GM19455 (cell line): ENCODE results near the gene SLC2A11.

Experiments used
- ATAC-seq: cut with Tn5 transposase; IDR thresholded peaks from one replicate; pipeline ENCODE4 v1.9.1; 2021; ENCODE audit not compliant: unreplicated experiment

SLC2A11 gene

GRCh38 chr22:23832226-23833016 lies 25.3 kb upstream of the SLC2A11 start:
- ATAC-seq: no peak

- ATAC-seq: no peak
Observed at GRCh38 chr22:23833017-23833751, 24.5 kb upstream of the SLC2A11 start.

- ATAC-seq: no peak
Observed at GRCh38 chr22:23833911-23834317, 23.8 kb upstream of the SLC2A11 start.

- no peak for ATAC-seq
Observed at GRCh38 chr22:23834406-23834792, 23.3 kb upstream of the SLC2A11 start.

- no peak for ATAC-seq
Observed at GRCh38 chr22:23834793-23835483, 22.7 kb upstream of the SLC2A11 start.

GRCh38 chr22:23835484-23836144 lies 22.1 kb upstream of the SLC2A11 start:
- ATAC-seq: no peak

GRCh38 chr22:23836281-23836680 lies 21.4 kb upstream of the SLC2A11 start:
- no peak for ATAC-seq

GRCh38 chr22:23836692-23837495 lies 20.8 kb upstream of the SLC2A11 start:
- no peak for ATAC-seq

- ATAC-seq: no peak
Observed at GRCh38 chr22:23837496-23837859, 20.2 kb upstream of the SLC2A11 start.

- ATAC-seq: no peak
Observed at GRCh38 chr22:23837911-23838680, 19.6 kb upstream of the SLC2A11 start.

GRCh38 chr22:23838681-23839468 lies 18.8 kb upstream of the SLC2A11 start, which contains the start of gene DERL3:
DERL3 (minus strand) TSS chr22:23839006; CDS start chr22:23838987, 19 bp downstream.
- ATAC-seq: peak; percentile 79

- ATAC-seq: no peak
Observed at GRCh38 chr22:23840026-23840425, 17.6 kb upstream of the SLC2A11 start.

GRCh38 chr22:23841292-23841691 lies 16.4 kb upstream of the SLC2A11 start:
- no peak for ATAC-seq

- ATAC-seq: no peak
Observed at GRCh38 chr22:23841736-23842445, 15.8 kb upstream of the SLC2A11 start.

- ATAC-seq: no peak
Observed at GRCh38 chr22:23842599-23842998, 15.1 kb upstream of the SLC2A11 start.

- no peak for ATAC-seq
Observed at GRCh38 chr22:23844739-23845202, 12.9 kb upstream of the SLC2A11 start.

- no peak for ATAC-seq
Observed at GRCh38 chr22:23845265-23846080, 12.2 kb upstream of the SLC2A11 start.
